ENCODE data around the gene ZMYND10.

The ZMYND10 gene

DNA sequence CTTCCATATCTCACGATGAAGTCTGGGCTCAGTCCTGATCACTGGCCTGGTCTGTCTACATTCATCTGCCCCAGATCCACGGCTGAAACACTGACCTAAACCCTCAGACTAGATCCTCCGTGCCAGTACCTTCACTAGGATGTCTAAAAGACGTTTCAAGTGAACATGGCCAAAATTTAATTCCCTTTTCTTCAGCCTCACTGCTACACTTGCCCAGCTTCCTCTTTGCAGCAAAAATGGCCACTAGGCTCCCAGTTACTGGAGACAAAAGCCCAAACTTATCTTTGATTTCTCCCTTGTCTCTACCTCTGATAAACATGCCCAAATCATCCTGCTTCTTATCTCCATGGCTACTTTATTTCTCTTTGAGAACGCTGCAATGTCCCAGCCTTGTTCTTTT is 6.6 kb downstream of the ZMYND10 start:
- H3K79me2 ChIP-seq (ENCODE audit: insufficient read depth, low read length), result peaks cover 81% of the 10 kb centered on the region
- H3K9ac ChIP-seq (ENCODE audit: low read depth, low read length, poor library complexity, severe bottlenecking), result peak overlapping the region; percentile 98
- peaks cover 57% of the 10 kb centered on the region for H3K4me1 ChIP-seq (ENCODE audit: insufficient read depth, low read length, poor library complexity, severe bottlenecking)
- peak overlapping the region; percentile 91 for H3K4me2 ChIP-seq (ENCODE audit: low read depth, low read length, poor library complexity, severe bottlenecking)
- no peaks in the 10 kb centered on the region for H3K9me3 ChIP-seq (ENCODE audit: insufficient read depth, low read depth, low read length)
- peaks cover 4% of the 10 kb centered on the region for H3K27me3 ChIP-seq (ENCODE audit: insufficient read depth, low read length, poor library complexity, severe bottlenecking)
- peaks cover 8% of the 10 kb centered on the region; the same call in 1 of the 2 replicates for H3K36me3 ChIP-seq (ENCODE audit: insufficient read depth, low read length)
- H3K9me2 ChIP-seq (replicated peaks; ENCODE audit: low read depth, low read length), result no peaks in the 10 kb centered on the region
- no peak overlapping the region for H2AFZ ChIP-seq (ENCODE audit: low read length)
- H4K20me1 ChIP-seq (ENCODE audit: insufficient read depth, low read length, poor library complexity, severe bottlenecking), result peaks cover 31% of the 10 kb centered on the region
- peak overlapping the region; percentile 97 for H3K4me3 ChIP-seq (ENCODE audit: low read length, poor library complexity, severe bottlenecking)
- TF ChIP-seq, protein P1, sequence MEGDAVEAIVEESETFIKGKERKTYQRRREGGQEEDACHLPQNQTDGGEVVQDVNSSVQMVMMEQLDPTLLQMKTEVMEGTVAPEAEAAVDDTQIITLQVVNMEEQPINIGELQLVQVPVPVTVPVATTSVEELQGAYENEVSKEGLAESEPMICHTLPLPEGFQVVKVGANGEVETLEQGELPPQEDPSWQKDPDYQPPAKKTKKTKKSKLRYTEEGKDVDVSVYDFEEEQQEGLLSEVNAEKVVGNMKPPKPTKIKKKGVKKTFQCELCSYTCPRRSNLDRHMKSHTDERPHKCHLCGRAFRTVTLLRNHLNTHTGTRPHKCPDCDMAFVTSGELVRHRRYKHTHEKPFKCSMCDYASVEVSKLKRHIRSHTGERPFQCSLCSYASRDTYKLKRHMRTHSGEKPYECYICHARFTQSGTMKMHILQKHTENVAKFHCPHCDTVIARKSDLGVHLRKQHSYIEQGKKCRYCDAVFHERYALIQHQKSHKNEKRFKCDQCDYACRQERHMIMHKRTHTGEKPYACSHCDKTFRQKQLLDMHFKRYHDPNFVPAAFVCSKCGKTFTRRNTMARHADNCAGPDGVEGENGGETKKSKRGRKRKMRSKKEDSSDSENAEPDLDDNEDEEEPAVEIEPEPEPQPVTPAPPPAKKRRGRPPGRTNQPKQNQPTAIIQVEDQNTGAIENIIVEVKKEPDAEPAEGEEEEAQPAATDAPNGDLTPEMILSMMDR (conservative IDR thresholded peaks at IDR 0.05; ENCODE audit: low read length), result no peak
- no peak for TF ChIP-seq EZH2phosphoT487 (IDR thresholded peaks at IDR 0.05; ENCODE audit: borderline replicate concordance)
- 0 out of 2 replicates have a peak, but pooled peaks cover 7% of the 10 kb centered on the region for H3F3A ChIP-seq (ENCODE audit: low read depth)

GRCh38 chr3:50337175-50337861 is 8.2 kb downstream of the ZMYND10 start:
- Histone ChIP-seq H3K27me3 (ENCODE audit: insufficient read depth, low read length, poor library complexity, severe bottlenecking) (peaks cover 4% of the 10 kb centered on the region), H3K9ac (ENCODE audit: low read depth, low read length, poor library complexity, severe bottlenecking) (peak overlapping the region; percentile 98), H3K9me3 (ENCODE audit: insufficient read depth, low read depth, low read length) (no peaks in the 10 kb centered on the region), H3K4me1 (ENCODE audit: insufficient read depth, low read length, poor library complexity, severe bottlenecking) (peaks cover 49% of the 10 kb centered on the region), H3K4me3 (ENCODE audit: low read length, poor library complexity, severe bottlenecking) (peak overlapping the region; percentile 97), H3K79me2 (ENCODE audit: insufficient read depth, low read length) (peaks cover 92% of the 10 kb centered on the region), H2AFZ (ENCODE audit: low read length) (peak overlapping the region; percentile 9; the same call in 1 of the 2 replicates), H3K4me2 (ENCODE audit: low read depth, low read length, poor library complexity, severe bottlenecking) (peak overlapping the region; percentile 99), H3K9me2 (replicated peaks; ENCODE audit: low read depth, low read length) (no peaks in the 10 kb centered on the region), H3K36me3 (ENCODE audit: insufficient read depth, low read length) (peaks cover 14% of the 10 kb centered on the region; the same call in 1 of the 2 replicates), H3F3A (ENCODE audit: low read depth) (0 out of 2 replicates have a peak, but pooled peaks cover 7% of the 10 kb centered on the region), H4K20me1 (ENCODE audit: insufficient read depth, low read length, poor library complexity, severe bottlenecking) (peaks cover 46% of the 10 kb centered on the region)
- TF ChIP-seq, protein P1 (conservative IDR thresholded peaks at IDR 0.05; ENCODE audit: low read length), result no peak
- TF ChIP-seq EZH2phosphoT487 (IDR thresholded peaks at IDR 0.05; ENCODE audit: borderline replicate concordance), result no peak

DNA sequence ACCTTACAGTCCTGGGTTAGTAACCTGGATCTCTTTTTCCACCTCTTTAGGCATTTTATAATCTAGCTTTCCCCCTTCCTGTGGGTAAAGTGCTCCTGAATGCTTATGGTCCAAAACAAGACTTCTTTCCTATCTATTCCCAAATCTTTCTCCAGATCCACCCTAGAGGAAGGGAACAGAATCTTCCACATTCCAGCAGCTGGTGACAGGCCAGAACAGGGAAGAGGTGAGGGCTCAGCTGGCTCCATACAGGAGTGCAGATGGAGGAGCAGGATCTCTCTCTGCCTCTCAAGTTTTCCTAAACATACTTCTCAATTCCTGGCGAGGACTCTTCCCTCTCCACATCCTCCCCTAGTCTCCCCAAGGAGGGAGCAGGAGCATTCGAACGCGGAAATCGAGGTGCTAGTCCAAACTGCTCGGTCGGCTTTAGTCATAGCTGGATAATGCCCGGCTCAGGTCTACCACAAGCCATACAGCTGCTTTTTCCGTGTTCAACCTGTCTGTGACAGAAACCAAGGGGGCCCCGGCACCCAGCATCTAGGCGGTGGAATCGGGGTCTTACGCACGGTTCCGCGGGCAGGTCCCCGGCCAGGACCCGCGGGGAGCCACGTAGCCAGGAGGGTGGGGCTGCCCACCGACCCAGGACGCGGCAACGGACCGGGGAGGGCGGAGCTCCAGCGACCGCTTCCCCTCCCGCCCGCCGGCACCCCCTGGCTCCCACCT is 8.9 kb downstream of the ZMYND10 start:
- peaks cover 21% of the 10 kb centered on the region; the same call in 1 of the 2 replicates for H3K36me3 ChIP-seq (ENCODE audit: insufficient read depth, low read length)
- H2AFZ ChIP-seq (ENCODE audit: low read length), result peak overlapping the region; percentile 9; the same call in 1 of the 2 replicates
- peaks cover 92% of the 10 kb centered on the region for H3K79me2 ChIP-seq (ENCODE audit: insufficient read depth, low read length)
- peak overlapping the region; percentile 97 for H3K4me3 ChIP-seq (ENCODE audit: low read length, poor library complexity, severe bottlenecking)
- peak overlapping the region; percentile 98 for H3K9ac ChIP-seq (ENCODE audit: low read depth, low read length, poor library complexity, severe bottlenecking)
- peak overlapping the region; percentile 99 for H3K4me2 ChIP-seq (ENCODE audit: low read depth, low read length, poor library complexity, severe bottlenecking)
- peaks cover 4% of the 10 kb centered on the region for H3K27me3 ChIP-seq (ENCODE audit: insufficient read depth, low read length, poor library complexity, severe bottlenecking)
- peaks cover 53% of the 10 kb centered on the region for H4K20me1 ChIP-seq (ENCODE audit: insufficient read depth, low read length, poor library complexity, severe bottlenecking)
- H3F3A ChIP-seq (ENCODE audit: low read depth), result 0 out of 2 replicates have a peak, but pooled peaks cover 7% of the 10 kb centered on the region
- no peaks in the 10 kb centered on the region for H3K9me3 ChIP-seq (ENCODE audit: insufficient read depth, low read depth, low read length)
- peaks cover 42% of the 10 kb centered on the region for H3K4me1 ChIP-seq (ENCODE audit: insufficient read depth, low read length, poor library complexity, severe bottlenecking)
- TF ChIP-seq, protein P1 (conservative IDR thresholded peaks at IDR 0.05; ENCODE audit: low read length), result no peak
- no peak for TF ChIP-seq EZH2phosphoT487 (IDR thresholded peaks at IDR 0.05; ENCODE audit: borderline replicate concordance)
- no peaks in the 10 kb centered on the region for H3K9me2 ChIP-seq (replicated peaks; ENCODE audit: low read depth, low read length)
